OCI-LY7 (cell line): ENCODE data around the gene EIF3K. TPM values are rescaled to one million over a fixed set of nuclear protein-coding genes. Genes with fewer than 3 reads are reported as not detected.

Source experiments
- Bru-seq: library from RNA; stranded (reverse); fragments of 400-500 nt; gene quantifications from one replicate; lab custom pipeline; 2021; lab: Mats Ljungman, UMichigan
- BruChase-seq, 2 experiments: library from RNA; stranded (reverse); fragments of 400-500 nt; gene quantifications; one replicate each; lab custom pipeline; 2021; lab: Mats Ljungman, UMichigan
- BruUV-seq: library from RNA; stranded (reverse); fragments of 400-500 nt; replicated peaks from 2 replicates; lab custom pipeline; 2021; lab: Mats Ljungman, UMichigan
- CTCF ChIA-PET: fragments of 300-600 bp; sonication (Branson Sonifier 250); formaldehyde crosslinking; loops from one replicate; lab custom pipeline; 2022; ENCODE audit warnings: antibody characterized with exemption; ENCODE audit not compliant: unreplicated experiment; lab: Charles Lee
- POLR2A ChIA-PET: fragments of 300-600 bp; sonication (Branson Sonifier 250); formaldehyde crosslinking; loops from one replicate; lab custom pipeline; 2022; ENCODE audit warnings: antibody characterized with exemption; lab: Charles Lee
- DNase-seq: peaks from one replicate; pipeline ENCODE4 v3.0.0-alpha.2; 2015; ENCODE audit warnings: low spot score
- H2AFZ ChIP-seq: fragments of 200-600 bp; sonication (generic), shearing (Covaris generic); 2 replicates; pipeline ENCODE4 v1.6.1; 2014; ENCODE audit warnings: mild to moderate bottlenecking, antibody characterized with exemption, low read length, moderate library complexity
- H3K27ac ChIP-seq: fragments of 200-600 bp; sonication (generic); 2 replicates; pipeline ENCODE4 v1.5.1; 2014; ENCODE audit warnings: mixed run types, low read depth, mild to moderate bottlenecking, moderate library complexity, low read length, inconsistent platforms; ENCODE audit not compliant: poor library complexity, severe bottlenecking
- H3K36me3 ChIP-seq: fragments of 200-600 bp; sonication (generic); 2 replicates; pipeline ENCODE4 v1.6.1; 2014; ENCODE audit warnings: mild to moderate bottlenecking, antibody characterized with exemption, low read length, moderate library complexity, mixed read lengths; ENCODE audit not compliant: insufficient read depth
- H3K4me1 ChIP-seq: fragments of 200-600 bp; sonication (generic); 2 replicates; pipeline ENCODE4 v1.5.1; 2014; ENCODE audit warnings: mild to moderate bottlenecking, low read length; ENCODE audit not compliant: insufficient read depth, poor library complexity, severe bottlenecking
- H3K4me2 ChIP-seq: fragments of 200-600 bp; sonication (generic); 2 replicates; pipeline ENCODE4 v1.6.1; 2014; ENCODE audit warnings: mild to moderate bottlenecking, low read length
- H3K4me3 ChIP-seq: fragments of 200-600 bp; sonication (generic); 2 replicates; pipeline ENCODE4 v1.5.1; 2014; ENCODE audit warnings: mild to moderate bottlenecking, low read depth, low read length; ENCODE audit not compliant: poor library complexity, severe bottlenecking
- H3K79me2 ChIP-seq: fragments of 200-600 bp; sonication (generic); 2 replicates; pipeline ENCODE4 v1.6.1; 2016; ENCODE audit warnings: low read depth, mild to moderate bottlenecking, low read length, moderate library complexity, mixed read lengths; ENCODE audit not compliant: insufficient read depth
- H3K9me2 ChIP-seq: fragments of 200-600 bp; sonication (generic); 2 replicates; pipeline ENCODE4 v1.6.1; 2016; ENCODE audit warnings: mild to moderate bottlenecking, low read length, mixed read lengths; ENCODE audit not compliant: insufficient read depth
- H3K9me3 ChIP-seq: fragments of 200-600 bp; sonication (generic); 2 replicates; pipeline ENCODE4 v1.6.1; 2014; ENCODE audit warnings: mild to moderate bottlenecking, mixed run types, low read length, mixed read lengths
- H4K20me1 ChIP-seq: fragments of 200-600 bp; sonication (generic); 2 replicates; pipeline ENCODE4 v1.6.1; 2014; ENCODE audit warnings: mild to moderate bottlenecking, antibody characterized with exemption, low read length, moderate library complexity, mixed read lengths; ENCODE audit not compliant: insufficient read depth
- CTCF ChIP-seq: fragments of 200-600 bp; sonication (generic); conservative IDR thresholded peaks from 2 replicates; pipeline ENCODE4 v1.5.1; 2014; ENCODE audit warnings: mild to moderate bottlenecking, antibody characterized with exemption, low read length, moderate library complexity, mixed read lengths
- EZH2phosphoT487 ChIP-seq: fragments of 200-600 bp; sonication (generic); IDR thresholded peaks from 2 replicates; pipeline ENCODE4 v1.6.1; 2018; ENCODE audit warnings: low read depth, borderline replicate concordance, mild to moderate bottlenecking, mixed run types, antibody characterized with exemption, low read length, moderate library complexity, mixed read lengths
- intact Hi-C: fragments of 100-400 bp; cut with micrococcal nuclease; formaldehyde crosslinking; loops from one replicate; pipeline ENCODE4 v1.10.0; 2022; ENCODE audit not compliant: unreplicated experiment
- long read RNA-seq: library from polyadenylated mRNA; stranded (forward); transcript quantifications from one replicate; pipeline ENCODE4 v2.0.0, GENCODE V29; 2022
- total RNA-seq, 2 experiments: library from RNA; depleted of rRNA in 1 of 2; stranded (reverse); fragments of >200 nt in 1 of 2; shearing (Covaris generic) in 1 of 2; gene quantifications; 2 replicates each; pipeline ENCODE4 v1.2.3, GENCODE V29; 2014 to 2022

The EIF3K gene
- 321 and 325 TPM in 2 replicates for total RNA-seq (2014; rRNA removed; shearing (Covaris generic))
- total RNA-seq (2022) = 353 and 364 TPM in 2 replicates
- Bru-seq, nascent RNA = percentile 83 among the genes with signal in this experiment
- percentile 88 among the genes with signal in this experiment for BruChase-seq, experiment 1, labeled RNA remaining after a 6-hour chase
- percentile 87 among the genes with signal in this experiment for BruChase-seq, experiment 2, labeled RNA remaining after a 2-hour chase
- long read RNA-seq, transcript EIF3K-201 (8 exons, 864 nt) = major isoform, 123 of 151 reads
- long read RNA-seq, partial matches to known transcripts = 3 of 151 reads
- long read RNA-seq, other reads (novel, unspliced or antisense) = 14 of 151 reads

GRCh38 chr19:38618590-38619360 lies at the start of gene EIF3K:
EIF3K (plus strand) TSS chr19:38619188; CDS start chr19:38619269, 81 bp downstream.
- no peaks in the 10 kb centered on the region for H3K9me2 ChIP-seq
- peak within 1 kb of the TSS; percentile 99 for H3K4me2 ChIP-seq
- peak within 1 kb of the TSS; percentile 26; the same call in 1 of the 2 replicates for H2AFZ ChIP-seq
- H4K20me1 ChIP-seq = peaks cover 11% of the 10 kb centered on the region; the same call in 1 of the 2 replicates
- H3K9me3 ChIP-seq = no peaks in the 10 kb centered on the region
- ChIA-PET POLR2A (interaction anchor here (0.6 to 2.3 kb wide), 11 partner anchors 15 to 239 kb away, joined by 3 to 13 read pairs (median 4); partner anchors contain the start of gene ACTN4), CTCF (interaction anchor here (0.5 to 1.4 kb wide), 3 partner anchors 18 to 312 kb away, joined by 3 to 4 read pairs (median 3); partner anchors contain the start of genes MRPS12 and SARS2)
- H3K4me1 ChIP-seq = peaks cover 37% of the 10 kb centered on the region
- H3K27ac ChIP-seq = peak within 1 kb of the TSS; percentile 87
- peaks cover 56% of the 10 kb centered on the region for H3K36me3 ChIP-seq
- peaks cover 62% of the 10 kb centered on the region for H3K79me2 ChIP-seq
- peak; percentile 99 for DNase-seq
- no TSS peak for BruUV-seq
- peak within 1 kb of the TSS; percentile 92 for H3K4me3 ChIP-seq
- intact Hi-C loops = loop anchor here (1.0 to 5.0 kb wide), 5 partner anchors 62 to 282 kb away; partner anchors contain the start of gene FAM98C
- TF ChIP-seq CTCF = no peak
- no peak for TF ChIP-seq EZH2phosphoT487

- no TSS peak for BruUV-seq
- no peaks in the 10 kb centered on the region for H3K36me3 ChIP-seq
- ChIA-PET POLR2A (interaction anchor here (0.5 to 0.6 kb wide), 2 partner anchors 38 to 41 kb away, joined by 3 to 4 read pairs; no protein-coding TSS in a partner anchor), CTCF (no interaction called here)
- H3K9me3 ChIP-seq = no peaks in the 10 kb centered on the region
- TF ChIP-seq CTCF (no peak), EZH2phosphoT487 (no peak)
- H3K27ac ChIP-seq = no peak overlapping the region
- H3K9me2 ChIP-seq = no peaks in the 10 kb centered on the region
- intact Hi-C loops = no loop called here
- H3K79me2 ChIP-seq = no peaks in the 10 kb centered on the region
- H3K4me3 ChIP-seq = no peak overlapping the region
- DNase-seq = no peak
- no peaks in the 10 kb centered on the region for H4K20me1 ChIP-seq
- H3K4me1 ChIP-seq = peaks cover under 1% of the 10 kb centered on the region
- no peak overlapping the region for H3K4me2 ChIP-seq
- H2AFZ ChIP-seq = no peak overlapping the region
Measured at GRCh38 chr19:38569368-38569983, 49.5 kb upstream of the EIF3K start.
